Ecto neural progenitor cell (in vitro differentiated cells): ENCODE results near the gene KRT80.
A peak's percentile ranks its signal among the peaks of the same experiment; 100 is the strongest.
"Not testable (repeated sequence)": the region's sequence is repeated elsewhere in the genome, so short reads cannot be mapped to it uniquely, and the experiment has no call there.

Experiments used
- DNase-seq: peaks from one replicate; pipeline ENCODE4 v3.0.0-alpha.2; 2018; ENCODE audit warnings: low spot score

KRT80 gene

DNA sequence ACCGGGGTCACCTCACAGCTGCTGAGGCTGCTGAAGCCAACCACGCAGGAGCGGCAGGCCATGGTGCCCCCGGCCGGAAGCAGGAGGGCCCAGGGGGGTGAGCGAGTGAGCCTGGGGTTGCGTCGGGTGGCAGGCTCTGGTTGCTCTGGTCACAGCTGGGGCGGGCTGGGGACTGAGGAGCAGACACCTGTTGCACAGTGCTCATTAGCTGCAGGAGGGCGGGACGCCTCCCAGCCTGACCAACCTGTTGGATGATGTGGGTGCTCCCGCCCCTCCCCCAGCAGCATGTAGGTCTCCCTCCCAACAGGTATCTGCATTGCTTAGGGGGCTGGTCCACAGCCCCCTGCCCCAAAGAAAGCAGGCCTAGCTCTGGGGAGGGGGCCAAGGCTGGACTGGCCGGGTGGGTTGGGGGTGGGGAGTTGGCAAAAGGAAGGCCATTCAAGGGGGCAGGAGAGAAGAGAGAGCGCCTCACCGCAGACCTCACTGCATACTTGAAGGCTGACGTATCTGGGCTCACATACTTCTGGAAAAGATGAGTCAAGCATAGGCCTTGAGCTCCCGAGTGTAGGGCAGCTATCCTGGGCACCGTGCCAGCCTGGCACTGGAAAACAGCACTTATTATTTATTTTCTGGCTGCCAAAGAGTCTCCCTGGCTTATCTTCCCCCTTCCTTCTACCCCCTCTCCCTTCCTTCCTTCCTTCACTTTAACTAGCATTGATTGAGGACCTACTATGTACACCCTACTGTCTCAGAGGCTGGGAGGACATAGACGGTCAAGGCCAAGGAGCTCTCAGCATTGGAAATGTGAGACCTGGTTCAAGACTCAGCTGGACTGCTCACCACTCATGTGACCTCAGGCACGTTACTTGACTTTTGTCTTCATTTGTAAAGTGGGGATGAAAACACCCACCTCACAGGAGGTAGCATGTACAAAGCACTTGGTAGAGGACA lies at the start of gene KRT80:
Gene KRT80 (minus strand): TSS at position 174 of the 951 bp plus-strand sequence. CDS start 112 bp downstream, at position 62.
- no peak for DNase-seq

DNA sequence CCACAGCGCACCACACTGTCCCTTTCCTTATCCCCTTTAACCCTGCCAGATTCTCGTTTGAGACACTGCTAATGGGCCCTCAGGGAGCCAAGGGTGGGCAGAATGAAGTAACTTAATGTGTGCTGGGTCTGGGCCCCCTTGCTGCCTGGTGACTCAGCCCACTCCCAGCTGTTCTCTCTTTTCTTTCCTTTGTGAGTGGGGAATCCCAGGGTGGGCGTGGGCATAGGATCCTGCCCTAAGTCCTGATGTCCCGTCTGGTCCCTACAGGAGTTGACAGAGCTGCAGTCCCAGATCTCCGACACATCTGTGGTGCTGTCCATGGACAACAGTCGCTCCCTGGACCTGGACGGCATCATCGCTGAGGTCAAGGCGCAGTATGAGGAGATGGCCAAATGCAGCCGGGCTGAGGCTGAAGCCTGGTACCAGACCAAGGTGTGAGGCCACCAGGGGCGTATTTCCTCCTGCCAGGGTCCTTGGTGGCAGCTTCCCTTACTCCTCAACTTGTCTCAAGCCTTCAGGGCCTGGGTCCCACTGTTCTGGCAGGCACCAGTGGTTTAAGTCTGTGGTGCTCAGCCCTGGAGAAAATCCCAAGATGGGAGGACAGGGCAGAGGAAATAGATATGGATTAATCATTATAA lies 49.5 kb upstream of the KRT80 start:
- DNase-seq = no peak

DNA sequence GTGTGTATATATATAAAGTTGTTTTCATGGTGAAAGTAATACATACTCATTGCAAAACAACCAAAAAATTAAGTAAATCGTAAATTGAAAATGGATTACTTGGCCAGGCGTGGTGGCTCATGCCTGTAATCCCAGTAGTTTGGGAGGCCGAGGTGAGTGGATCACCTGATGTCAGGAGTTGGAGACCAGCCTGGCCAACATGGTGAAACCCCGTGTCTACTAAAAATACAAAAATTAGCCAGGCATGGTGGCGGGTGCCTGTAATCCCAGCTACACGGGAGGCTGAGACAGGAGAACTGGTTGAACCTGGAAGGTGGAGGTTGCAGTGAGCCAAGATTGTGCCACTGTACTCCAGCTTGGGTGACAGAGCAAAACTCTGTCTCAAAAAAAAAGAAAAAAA lies 48.4 kb upstream of the KRT80 start:
- not testable (repeated sequence) for DNase-seq

DNA sequence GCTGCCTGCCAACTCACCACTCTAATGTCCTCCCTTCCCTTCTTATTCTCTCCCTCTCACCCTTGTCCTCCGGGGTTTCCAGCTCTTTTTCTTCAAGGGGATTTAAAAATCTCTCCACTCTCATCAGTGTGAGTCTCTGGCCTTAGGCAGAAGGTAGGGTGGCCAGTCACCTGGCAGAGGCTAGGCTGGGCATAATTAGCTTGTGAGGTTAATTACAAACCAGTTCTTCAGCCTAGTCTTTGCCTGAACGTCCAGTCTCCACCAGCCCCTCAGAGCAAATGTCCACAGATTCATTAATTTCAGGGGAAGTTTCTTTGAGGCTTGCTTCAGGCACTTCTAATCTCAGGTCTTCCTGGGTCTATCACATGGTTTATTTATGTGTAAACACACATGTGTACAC lies 48.0 kb upstream of the KRT80 start:
- DNase-seq = no peak

- no peak for DNase-seq
Measured at GRCh38 chr12:52238916-52239646, 47.3 kb upstream of the KRT80 start.

DNA sequence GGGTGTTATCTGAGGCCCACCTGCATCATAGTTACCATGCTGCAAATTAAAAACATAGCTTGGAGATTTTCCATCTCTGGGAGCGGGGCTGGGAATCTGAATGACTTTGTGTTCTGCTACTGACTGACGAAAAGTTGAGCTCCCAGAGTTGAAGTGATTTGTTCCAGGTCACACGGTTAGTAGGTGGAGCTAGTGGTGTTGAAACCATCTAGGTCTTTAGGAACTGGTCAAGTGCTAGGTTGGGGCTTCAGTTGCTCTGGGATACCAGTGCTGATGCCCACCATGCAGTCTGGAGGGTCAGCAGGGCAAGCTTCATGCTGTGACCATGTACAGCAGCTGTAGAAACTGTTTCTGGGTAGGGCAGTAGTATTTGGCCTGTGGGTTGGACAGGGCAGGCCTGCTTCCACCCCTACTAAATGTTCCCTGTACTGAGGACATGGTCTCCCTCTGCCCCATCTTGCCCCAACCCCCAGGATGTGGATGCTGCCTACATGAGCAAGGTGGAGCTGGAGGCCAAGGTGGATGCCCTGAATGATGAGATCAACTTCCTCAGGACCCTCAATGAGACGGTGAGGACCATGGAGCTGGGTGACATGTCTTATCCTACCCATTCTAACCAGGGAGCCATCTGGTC lies 46.5 kb upstream of the KRT80 start:
- DNase-seq = no peak

DNA sequence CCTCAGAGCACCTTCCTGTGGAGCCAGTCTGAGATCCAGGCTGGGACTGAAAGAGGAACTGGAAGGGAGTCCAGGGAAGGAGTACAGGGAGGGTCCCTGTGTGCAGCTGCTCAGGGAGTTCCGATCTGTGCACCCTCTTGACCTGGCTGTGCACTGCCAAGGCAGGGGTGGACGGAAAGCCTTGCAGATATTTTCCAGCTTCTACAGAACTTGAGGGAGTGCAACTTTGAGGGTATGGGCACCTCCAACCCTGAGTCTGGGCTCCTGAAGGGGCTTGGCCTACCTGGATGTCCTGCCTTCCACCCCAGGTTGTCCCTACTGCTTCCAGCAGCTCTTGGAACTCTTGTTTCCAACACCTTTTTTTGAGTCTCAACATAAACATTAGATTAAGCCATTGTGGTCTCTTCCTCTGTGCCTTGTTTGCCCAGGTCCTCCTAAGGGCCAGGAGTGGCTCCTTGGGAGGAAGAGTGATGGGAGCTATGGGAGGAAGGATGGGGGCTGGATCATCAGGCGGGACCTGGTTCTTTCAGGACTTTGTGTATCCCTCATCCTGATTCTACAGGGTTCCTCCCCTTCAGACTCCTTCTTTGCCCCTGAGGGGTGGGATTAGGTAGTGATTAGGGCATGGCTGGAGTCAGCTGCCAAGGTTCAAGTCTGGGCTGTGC lies 44.7 kb upstream of the KRT80 start:
- no peak for DNase-seq

DNA sequence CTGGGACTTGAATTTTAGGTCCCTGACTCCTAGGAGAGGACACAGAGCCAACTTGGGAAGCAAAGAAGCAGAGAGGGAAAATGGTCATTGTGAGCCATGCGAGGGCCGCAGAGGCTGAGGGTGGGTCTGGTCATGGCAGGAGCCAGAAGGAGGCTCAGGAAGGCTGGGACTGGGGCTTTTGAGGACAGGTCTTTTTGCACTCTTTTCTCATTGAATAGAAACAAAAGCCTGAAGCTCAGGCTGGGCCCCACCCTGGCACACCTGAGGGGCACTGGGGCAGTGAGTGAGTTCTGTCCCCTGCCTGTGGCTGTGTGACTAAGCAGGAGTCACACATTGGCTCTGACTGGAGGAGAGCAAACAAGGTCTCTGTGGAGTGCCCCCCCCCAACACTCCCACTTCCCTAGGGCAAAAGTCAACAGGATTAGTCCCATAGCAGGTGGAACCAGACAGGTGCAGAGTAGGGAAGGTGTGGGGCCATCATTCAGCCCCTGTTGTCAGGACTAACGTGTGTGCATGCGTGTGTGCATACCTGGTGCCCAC lies 44.1 kb upstream of the KRT80 start:
- DNase-seq = no peak

GRCh38 chr12:52235001-52235764 lies 43.4 kb upstream of the KRT80 start:
- DNase-seq = no peak

- DNase-seq = no peak
Measured at GRCh38 chr12:52234223-52234810, 42.5 kb upstream of the KRT80 start.

GRCh38 chr12:52233462-52234207 lies 41.8 kb upstream of the KRT80 start:
- DNase-seq = no peak

GRCh38 chr12:52232674-52233461 lies 41.1 kb upstream of the KRT80 start, which contains the start of gene KRT7:
TSS of gene KRT7 (plus strand) at chr12:52233243. CDS start at chr12:52233297, 54 bp downstream.
- peak; percentile 65 for DNase-seq

DNA sequence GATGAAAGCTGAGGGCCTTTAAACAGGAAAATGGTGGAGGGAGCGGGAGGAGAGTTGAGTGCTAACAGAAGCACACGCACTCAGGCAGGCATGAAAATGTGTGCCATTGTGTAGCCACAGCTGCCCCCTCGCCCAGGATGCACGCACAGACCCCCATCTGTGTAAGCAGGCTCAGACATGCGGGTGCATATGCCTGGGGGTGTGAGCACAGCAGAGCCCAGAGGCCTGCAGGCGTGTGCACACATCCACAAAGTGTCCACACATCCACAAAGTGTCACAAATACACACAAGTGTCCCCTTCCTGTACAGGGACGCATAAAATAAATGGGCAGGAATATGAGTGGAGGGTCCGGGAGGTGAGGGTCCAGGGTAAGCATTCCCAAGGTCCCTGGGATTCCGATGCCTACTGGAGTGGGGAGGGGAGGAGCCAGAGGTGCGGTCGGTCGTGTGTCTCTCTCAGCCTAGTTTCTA lies 40.4 kb upstream of the KRT80 start:
- DNase-seq = no peak

DNA sequence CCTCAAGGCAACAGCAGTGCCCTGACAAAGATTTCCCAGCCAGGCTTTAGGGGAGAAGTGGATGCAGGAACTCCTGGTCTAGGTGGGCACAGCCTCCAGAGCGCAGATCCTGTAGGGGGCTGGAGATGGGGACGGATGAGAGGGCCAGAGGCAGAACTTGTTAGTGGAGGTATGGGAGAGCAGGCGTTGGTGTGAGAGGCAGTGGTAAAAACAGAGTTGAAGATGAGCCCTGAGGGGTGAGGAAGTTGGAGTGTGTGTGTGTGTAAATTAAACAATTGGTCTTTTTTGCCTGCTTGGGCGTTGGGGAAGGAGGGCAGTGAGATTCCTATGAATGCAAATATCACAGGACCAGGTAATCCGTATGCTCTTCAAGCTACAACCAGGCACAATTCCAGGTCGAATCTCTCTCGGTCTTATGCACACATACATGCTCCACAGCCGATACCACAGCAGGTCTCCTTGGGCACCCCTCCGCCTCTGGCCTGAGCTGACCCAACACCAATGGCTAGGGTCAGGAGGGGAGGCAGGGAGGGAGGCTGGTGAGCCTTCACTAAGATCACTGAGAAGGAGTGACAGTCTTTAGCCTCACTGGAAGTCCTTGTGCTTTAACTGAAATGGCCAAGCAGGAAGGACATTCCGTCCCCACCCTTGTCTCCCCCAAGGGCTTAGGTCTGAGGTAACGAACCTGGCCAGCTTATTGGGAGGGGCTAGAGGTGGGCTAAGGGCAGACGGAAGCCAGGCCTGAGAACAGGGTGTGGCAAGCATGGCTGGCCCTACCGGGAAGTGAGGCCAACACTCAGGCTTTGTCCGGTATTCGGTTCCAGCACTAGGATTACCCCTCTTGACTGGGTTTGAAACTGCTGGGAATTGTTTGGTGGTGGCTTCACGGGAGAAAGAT lies 39.7 kb upstream of the KRT80 start:
- no peak for DNase-seq

DNA sequence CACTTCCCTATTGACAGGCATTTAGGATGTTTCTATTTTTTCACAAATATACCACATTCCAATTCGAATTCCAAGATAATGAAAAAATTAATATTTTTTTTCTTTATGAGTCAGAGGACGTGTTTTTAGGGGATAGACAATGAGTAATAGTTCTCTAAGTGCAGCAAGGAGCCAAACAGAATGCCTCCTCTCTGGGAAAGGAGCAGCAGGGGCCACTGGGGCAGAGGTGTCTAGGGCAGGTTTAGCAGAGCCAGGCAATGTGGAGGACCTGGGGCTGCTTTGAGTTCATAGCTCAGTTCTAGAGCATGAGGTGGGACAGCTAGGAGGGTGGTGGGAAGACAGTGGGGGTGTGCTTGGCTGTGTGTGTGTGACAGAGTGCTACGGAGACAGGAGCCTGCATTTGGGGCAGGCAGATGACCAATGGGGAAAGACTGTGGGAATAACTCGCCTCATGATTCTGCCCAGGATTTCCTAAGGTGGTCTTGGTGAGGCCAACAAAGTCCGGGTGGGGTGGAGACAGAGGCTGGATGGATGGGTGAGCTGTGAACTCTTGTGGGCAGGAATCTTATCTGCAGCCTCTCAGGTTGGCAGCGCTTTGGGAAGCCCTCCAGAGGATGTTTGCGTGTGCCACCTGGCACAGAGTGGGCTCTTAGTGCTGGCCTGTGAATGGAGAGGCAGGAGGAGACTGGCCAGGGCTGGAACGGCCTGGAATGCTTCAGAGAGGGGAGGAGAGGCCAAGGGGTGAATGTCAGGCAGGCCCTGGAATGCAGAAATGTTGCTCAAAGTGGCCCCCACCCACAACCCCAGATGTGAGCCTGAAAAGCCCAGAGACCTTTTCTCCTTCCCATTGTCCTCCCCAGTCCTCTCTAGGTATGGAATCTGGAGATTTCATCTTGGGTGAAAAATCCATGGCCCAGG lies 38.8 kb upstream of the KRT80 start:
- no peak for DNase-seq

- DNase-seq = no peak
Measured at GRCh38 chr12:52229836-52230343, 38.1 kb upstream of the KRT80 start.
